GM23338 (cell line): ENCODE data around the gene SP9.

ENCODE experiments used
- CREB1 ChIP-seq: fragments of 250-450 bp; sonication (Bioruptor Pico); IDR thresholded peaks from 2 replicates; pipeline ENCODE4 v1.5.0; 2020; ENCODE audit warnings: low read depth, mild to moderate bottlenecking, moderate library complexity
- EZH2 ChIP-seq: fragments of 200-600 bp; sonication (generic); IDR thresholded peaks from one replicate; pipeline ENCODE4 v1.8.0; 2017; ENCODE audit warnings: antibody characterized with exemption, mild to moderate bottlenecking, low read depth; ENCODE audit not compliant: unreplicated experiment
- EZH2phosphoT487 ChIP-seq: fragments of 200-600 bp; sonication (generic); IDR thresholded peaks from one replicate; pipeline ENCODE4 v1.8.1; 2018; ENCODE audit warnings: antibody characterized with exemption; ENCODE audit not compliant: unreplicated experiment
- JUNB ChIP-seq: IDR thresholded peaks from one replicate; pipeline ENCODE4 v1.6.1; 2016; ENCODE audit warnings: antibody characterized with exemption; ENCODE audit not compliant: unreplicated experiment
- NANOG ChIP-seq: IDR thresholded peaks from 2 replicates; pipeline ENCODE4 v1.6.1; 2016; ENCODE audit warnings: antibody characterized with exemption, borderline replicate concordance
- POLR2AphosphoS5 ChIP-seq: IDR thresholded peaks from 2 replicates; pipeline ENCODE4 v1.6.1; 2016; ENCODE audit warnings: antibody characterized with exemption, low read depth
- STAT1 ChIP-seq: IDR thresholded peaks from one replicate; pipeline ENCODE4 v1.6.1; 2016; ENCODE audit warnings: antibody characterized with exemption; ENCODE audit not compliant: unreplicated experiment
- ZNF331 ChIP-seq: fragments of 250-450 bp; sonication (Bioruptor Pico); IDR thresholded peaks from 2 replicates; pipeline ENCODE4 v1.5.0; 2020; ENCODE audit warnings: low read depth, mild to moderate bottlenecking, moderate library complexity
- TF ChIP-seq, protein P1 (sequence below), 2 experiments: fragments of 200-600 bp in 1 of 2; sonication (generic) in 1 of 2; conservative IDR thresholded peaks; 2 replicates each; pipeline versions ENCODE4 v1.5.1 to v1.6.1; 2016 to 2017; ENCODE audit warnings: antibody characterized with exemption in 2 of 2, low read depth in 2 of 2, mild to moderate bottlenecking in 2 of 2, moderate library complexity in 1 of 2
- TF ChIP-seq, protein P2 (sequence below): IDR thresholded peaks from one replicate; pipeline ENCODE4 v1.6.1; 2018; ENCODE audit warnings: antibody characterized with exemption; ENCODE audit not compliant: unreplicated experiment
- TF ChIP-seq, protein P3 (sequence below): IDR thresholded peaks from 2 replicates; pipeline ENCODE4 v1.6.1; 2016; ENCODE audit warnings: antibody characterized with exemption
- TF ChIP-seq, protein P4 (sequence below): fragments of 250-450 bp; sonication (Bioruptor Pico); IDR thresholded peaks from 2 replicates; pipeline ENCODE4 v1.5.0; 2020; ENCODE audit warnings: mild to moderate bottlenecking, moderate library complexity

DNA sequence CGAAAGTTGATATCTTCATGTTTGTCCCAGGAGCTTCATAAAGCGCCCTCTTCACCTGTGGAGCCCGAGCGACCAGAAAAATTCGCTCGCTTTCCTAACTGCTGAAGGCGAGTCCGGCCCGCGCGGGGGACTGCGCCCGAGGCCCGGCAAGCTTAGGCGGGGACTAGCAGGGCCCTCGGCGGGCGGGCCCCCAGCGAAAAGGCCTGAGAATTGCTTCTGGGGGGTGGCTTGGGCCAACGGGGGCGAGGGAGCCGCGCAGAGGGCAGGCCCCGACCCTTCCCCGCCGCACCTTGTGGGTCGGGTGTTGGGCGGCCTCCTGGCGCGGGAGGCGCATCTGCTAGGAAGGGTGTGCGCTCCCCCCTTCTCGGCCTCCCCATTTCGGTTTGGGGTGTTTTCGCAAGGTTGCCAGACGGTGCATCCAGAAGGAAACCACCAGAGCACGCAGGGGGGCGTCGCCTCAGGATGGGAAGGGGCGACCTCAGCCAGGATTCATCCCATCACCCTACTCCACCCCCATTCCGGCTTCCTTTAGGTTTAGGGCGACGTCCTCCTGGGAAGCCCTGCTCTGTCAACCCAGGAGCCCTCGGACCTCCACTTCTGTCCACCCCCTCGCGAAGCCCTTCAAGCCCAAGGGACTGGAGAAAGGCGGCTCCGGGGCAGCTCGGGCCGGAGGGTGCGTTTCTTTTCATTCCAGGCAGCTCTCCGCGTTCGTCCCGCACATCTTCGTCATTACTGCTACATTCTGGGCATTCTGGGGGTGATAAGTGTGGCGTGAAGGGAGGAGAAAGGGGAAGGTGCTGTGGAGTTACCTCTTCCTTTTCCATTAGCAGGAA is 9.1 kb downstream of the SP9 start:
- no peak for TF ChIP-seq POLR2AphosphoS5
- TF ChIP-seq, protein P1, sequence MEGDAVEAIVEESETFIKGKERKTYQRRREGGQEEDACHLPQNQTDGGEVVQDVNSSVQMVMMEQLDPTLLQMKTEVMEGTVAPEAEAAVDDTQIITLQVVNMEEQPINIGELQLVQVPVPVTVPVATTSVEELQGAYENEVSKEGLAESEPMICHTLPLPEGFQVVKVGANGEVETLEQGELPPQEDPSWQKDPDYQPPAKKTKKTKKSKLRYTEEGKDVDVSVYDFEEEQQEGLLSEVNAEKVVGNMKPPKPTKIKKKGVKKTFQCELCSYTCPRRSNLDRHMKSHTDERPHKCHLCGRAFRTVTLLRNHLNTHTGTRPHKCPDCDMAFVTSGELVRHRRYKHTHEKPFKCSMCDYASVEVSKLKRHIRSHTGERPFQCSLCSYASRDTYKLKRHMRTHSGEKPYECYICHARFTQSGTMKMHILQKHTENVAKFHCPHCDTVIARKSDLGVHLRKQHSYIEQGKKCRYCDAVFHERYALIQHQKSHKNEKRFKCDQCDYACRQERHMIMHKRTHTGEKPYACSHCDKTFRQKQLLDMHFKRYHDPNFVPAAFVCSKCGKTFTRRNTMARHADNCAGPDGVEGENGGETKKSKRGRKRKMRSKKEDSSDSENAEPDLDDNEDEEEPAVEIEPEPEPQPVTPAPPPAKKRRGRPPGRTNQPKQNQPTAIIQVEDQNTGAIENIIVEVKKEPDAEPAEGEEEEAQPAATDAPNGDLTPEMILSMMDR (conservative IDR thresholded peaks at IDR 0.05; ENCODE audit: low read depth in 2 of 2): no peak
- no peak for TF ChIP-seq CREB1 (CRISPR knock-in tag)
- TF ChIP-seq, protein P2, sequence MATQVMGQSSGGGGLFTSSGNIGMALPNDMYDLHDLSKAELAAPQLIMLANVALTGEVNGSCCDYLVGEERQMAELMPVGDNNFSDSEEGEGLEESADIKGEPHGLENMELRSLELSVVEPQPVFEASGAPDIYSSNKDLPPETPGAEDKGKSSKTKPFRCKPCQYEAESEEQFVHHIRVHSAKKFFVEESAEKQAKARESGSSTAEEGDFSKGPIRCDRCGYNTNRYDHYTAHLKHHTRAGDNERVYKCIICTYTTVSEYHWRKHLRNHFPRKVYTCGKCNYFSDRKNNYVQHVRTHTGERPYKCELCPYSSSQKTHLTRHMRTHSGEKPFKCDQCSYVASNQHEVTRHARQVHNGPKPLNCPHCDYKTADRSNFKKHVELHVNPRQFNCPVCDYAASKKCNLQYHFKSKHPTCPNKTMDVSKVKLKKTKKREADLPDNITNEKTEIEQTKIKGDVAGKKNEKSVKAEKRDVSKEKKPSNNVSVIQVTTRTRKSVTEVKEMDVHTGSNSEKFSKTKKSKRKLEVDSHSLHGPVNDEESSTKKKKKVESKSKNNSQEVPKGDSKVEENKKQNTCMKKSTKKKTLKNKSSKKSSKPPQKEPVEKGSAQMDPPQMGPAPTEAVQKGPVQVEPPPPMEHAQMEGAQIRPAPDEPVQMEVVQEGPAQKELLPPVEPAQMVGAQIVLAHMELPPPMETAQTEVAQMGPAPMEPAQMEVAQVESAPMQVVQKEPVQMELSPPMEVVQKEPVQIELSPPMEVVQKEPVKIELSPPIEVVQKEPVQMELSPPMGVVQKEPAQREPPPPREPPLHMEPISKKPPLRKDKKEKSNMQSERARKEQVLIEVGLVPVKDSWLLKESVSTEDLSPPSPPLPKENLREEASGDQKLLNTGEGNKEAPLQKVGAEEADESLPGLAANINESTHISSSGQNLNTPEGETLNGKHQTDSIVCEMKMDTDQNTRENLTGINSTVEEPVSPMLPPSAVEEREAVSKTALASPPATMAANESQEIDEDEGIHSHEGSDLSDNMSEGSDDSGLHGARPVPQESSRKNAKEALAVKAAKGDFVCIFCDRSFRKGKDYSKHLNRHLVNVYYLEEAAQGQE: no peak
- peak; percentile 81 for TF ChIP-seq EZH2phosphoT487
- peak; percentile 38 for TF ChIP-seq EZH2
- TF ChIP-seq, protein P3, sequence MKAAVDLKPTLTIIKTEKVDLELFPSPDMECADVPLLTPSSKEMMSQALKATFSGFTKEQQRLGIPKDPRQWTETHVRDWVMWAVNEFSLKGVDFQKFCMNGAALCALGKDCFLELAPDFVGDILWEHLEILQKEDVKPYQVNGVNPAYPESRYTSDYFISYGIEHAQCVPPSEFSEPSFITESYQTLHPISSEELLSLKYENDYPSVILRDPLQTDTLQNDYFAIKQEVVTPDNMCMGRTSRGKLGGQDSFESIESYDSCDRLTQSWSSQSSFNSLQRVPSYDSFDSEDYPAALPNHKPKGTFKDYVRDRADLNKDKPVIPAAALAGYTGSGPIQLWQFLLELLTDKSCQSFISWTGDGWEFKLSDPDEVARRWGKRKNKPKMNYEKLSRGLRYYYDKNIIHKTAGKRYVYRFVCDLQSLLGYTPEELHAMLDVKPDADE: no peak
- TF ChIP-seq, protein P4, sequence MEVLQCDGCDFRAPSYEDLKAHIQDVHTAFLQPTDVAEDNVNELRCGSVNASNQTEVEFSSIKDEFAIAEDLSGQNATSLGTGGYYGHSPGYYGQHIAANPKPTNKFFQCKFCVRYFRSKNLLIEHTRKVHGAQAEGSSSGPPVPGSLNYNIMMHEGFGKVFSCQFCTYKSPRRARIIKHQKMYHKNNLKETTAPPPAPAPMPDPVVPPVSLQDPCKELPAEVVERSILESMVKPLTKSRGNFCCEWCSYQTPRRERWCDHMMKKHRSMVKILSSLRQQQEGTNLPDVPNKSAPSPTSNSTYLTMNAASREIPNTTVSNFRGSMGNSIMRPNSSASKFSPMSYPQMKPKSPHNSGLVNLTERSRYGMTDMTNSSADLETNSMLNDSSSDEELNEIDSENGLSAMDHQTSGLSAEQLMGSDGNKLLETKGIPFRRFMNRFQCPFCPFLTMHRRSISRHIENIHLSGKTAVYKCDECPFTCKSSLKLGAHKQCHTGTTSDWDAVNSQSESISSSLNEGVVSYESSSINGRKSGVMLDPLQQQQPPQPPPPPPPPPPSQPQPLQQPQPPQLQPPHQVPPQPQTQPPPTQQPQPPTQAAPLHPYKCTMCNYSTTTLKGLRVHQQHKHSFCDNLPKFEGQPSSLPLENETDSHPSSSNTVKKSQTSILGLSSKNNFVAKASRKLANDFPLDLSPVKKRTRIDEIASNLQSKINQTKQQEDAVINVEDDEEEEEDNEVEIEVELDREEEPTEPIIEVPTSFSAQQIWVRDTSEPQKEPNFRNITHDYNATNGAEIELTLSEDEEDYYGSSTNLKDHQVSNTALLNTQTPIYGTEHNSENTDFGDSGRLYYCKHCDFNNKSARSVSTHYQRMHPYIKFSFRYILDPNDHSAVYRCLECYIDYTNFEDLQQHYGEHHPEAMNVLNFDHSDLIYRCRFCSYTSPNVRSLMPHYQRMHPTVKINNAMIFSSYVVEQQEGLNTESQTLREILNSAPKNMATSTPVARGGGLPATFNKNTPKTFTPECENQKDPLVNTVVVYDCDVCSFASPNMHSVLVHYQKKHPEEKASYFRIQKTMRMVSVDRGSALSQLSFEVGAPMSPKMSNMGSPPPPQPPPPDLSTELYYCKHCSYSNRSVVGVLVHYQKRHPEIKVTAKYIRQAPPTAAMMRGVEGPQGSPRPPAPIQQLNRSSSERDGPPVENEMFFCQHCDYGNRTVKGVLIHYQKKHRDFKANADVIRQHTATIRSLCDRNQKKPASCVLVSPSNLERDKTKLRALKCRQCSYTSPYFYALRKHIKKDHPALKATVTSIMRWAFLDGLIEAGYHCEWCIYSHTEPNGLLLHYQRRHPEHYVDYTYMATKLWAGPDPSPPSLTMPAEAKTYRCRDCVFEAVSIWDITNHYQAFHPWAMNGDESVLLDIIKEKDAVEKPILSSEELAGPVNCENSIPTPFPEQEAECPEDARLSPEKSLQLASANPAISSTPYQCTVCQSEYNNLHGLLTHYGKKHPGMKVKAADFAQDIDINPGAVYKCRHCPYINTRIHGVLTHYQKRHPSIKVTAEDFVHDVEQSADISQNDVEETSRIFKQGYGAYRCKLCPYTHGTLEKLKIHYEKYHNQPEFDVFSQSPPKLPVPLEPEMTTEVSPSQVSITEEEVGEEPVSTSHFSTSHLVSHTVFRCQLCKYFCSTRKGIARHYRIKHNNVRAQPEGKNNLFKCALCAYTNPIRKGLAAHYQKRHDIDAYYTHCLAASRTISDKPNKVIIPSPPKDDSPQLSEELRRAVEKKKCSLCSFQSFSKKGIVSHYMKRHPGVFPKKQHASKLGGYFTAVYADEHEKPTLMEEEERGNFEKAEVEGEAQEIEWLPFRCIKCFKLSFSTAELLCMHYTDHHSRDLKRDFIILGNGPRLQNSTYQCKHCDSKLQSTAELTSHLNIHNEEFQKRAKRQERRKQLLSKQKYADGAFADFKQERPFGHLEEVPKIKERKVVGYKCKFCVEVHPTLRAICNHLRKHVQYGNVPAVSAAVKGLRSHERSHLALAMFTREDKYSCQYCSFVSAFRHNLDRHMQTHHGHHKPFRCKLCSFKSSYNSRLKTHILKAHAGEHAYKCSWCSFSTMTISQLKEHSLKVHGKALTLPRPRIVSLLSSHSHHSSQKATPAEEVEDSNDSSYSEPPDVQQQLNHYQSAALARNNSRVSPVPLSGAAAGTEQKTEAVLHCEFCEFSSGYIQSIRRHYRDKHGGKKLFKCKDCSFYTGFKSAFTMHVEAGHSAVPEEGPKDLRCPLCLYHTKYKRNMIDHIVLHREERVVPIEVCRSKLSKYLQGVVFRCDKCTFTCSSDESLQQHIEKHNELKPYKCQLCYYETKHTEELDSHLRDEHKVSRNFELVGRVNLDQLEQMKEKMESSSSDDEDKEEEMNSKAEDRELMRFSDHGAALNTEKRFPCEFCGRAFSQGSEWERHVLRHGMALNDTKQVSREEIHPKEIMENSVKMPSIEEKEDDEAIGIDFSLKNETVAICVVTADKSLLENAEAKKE (CRISPR knock-in tag): no peak
- no peak for TF ChIP-seq JUNB
- no peak for TF ChIP-seq STAT1
- TF ChIP-seq NANOG: no peak
- no peak for TF ChIP-seq ZNF331 (CRISPR knock-in tag)
